Keratinocyte (primary cell): ENCODE measurements around the gene ADGRD1. TPM values are rescaled to one million over a fixed set of nuclear protein-coding genes. Genes with fewer than 3 reads are reported as not detected.

ENCODE experiments used
- DNase-seq: peaks from one replicate; pipeline ENCODE4 v3.0.0-alpha.2; 2011; ENCODE audit warnings: low read depth, missing footprints, low spot score
- FAIRE-seq: peaks from 2 replicates; lab custom pipeline; 2011; peaks lifted over from hg19 to GRCh38; lab: Jason Lieb, UNC
- H2AFZ ChIP-seq: 2 replicates; pipeline ENCODE4 v1.6.0; 2012; ENCODE audit warnings: low read length, control low read depth, inconsistent platforms; ENCODE audit not compliant: control insufficient read depth
- H3K27ac ChIP-seq: 2 replicates; pipeline ENCODE4 v1.5.1; 2011; ENCODE audit warnings: low read length; ENCODE audit not compliant: control insufficient read depth, insufficient read depth
- H3K27me3 ChIP-seq: 3 replicates; pipeline ENCODE4 v1.6.0; 2011; ENCODE audit warnings: low read length; ENCODE audit not compliant: control insufficient read depth, insufficient read depth; ENCODE audit errors: extremely low read depth
- H3K36me3 ChIP-seq, 2 experiments: 2 replicates in 1 of 2; 3 replicates in 1 of 2; pipeline ENCODE4 v1.5.1; 2011; ENCODE audit warnings: low read length in 2 of 2, mild to moderate bottlenecking in 1 of 2; ENCODE audit not compliant: control insufficient read depth in 2 of 2, insufficient read depth in 2 of 2; ENCODE audit errors: extremely low read depth in 1 of 2
- H3K4me1 ChIP-seq: 3 replicates; pipeline ENCODE4 v1.5.1; 2011; ENCODE audit warnings: low read length; ENCODE audit not compliant: control insufficient read depth, insufficient read depth; ENCODE audit errors: extremely low read depth
- H3K4me2 ChIP-seq: 3 replicates; pipeline ENCODE4 v1.6.0; 2011; ENCODE audit warnings: low read depth, low read length; ENCODE audit not compliant: control insufficient read depth, insufficient read depth; ENCODE audit errors: extremely low read depth
- H3K4me3 ChIP-seq, 3 experiments: fragments of 200-600 bp in 1 of 3; sonication (generic) in 1 of 3; 2 replicates in 2 of 3; 3 replicates in 1 of 3; pipeline ENCODE4 v1.5.1; 2011 to 2016; ENCODE audit warnings: low read length in 3 of 3, mild to moderate bottlenecking in 3 of 3, control low read depth in 2 of 3, inconsistent platforms in 1 of 3, low read depth in 1 of 3, mixed read lengths in 1 of 3, mixed run types in 1 of 3, moderate library complexity in 1 of 3; ENCODE audit not compliant: control insufficient read depth in 2 of 3, insufficient read depth in 2 of 3; ENCODE audit errors: extremely low read depth in 1 of 3
- H3K79me2 ChIP-seq: 2 replicates; pipeline ENCODE4 v1.6.0; 2012; ENCODE audit warnings: low read length; ENCODE audit not compliant: control insufficient read depth, insufficient read depth
- H3K9ac ChIP-seq: 3 replicates; pipeline ENCODE4 v1.6.0; 2011; ENCODE audit warnings: low read length; ENCODE audit not compliant: control insufficient read depth, insufficient read depth; ENCODE audit errors: extremely low read depth
- H3K9me1 ChIP-seq: 3 replicates; pipeline ENCODE4 v1.6.0; 2011; ENCODE audit warnings: low read length; ENCODE audit not compliant: control insufficient read depth, insufficient read depth; ENCODE audit errors: extremely low read depth
- H3K9me3 ChIP-seq: 2 replicates; pipeline ENCODE4 v1.5.1; 2012; ENCODE audit warnings: low read depth, low read length; ENCODE audit not compliant: control insufficient read depth
- H4K20me1 ChIP-seq: 3 replicates; pipeline ENCODE4 v1.6.0; 2011; ENCODE audit warnings: low read length; ENCODE audit not compliant: control insufficient read depth, insufficient read depth; ENCODE audit errors: extremely low read depth
- EZH2 ChIP-seq: IDR thresholded peaks from one replicate; pipeline ENCODE4 v1.6.1; 2012; ENCODE audit warnings: inconsistent platforms, mild to moderate bottlenecking, low read length, moderate library complexity
- dilution Hi-C: fragments of 300-500 bp; cut with MboI; formaldehyde crosslinking; loops from one replicate; pipeline ENCODE4 v1.7.0; 2020; ENCODE audit warnings: low sequenced_read_pairs; ENCODE audit not compliant: extremely low pct_ligation_motif_present
- polyA plus RNA-seq, 5 experiments: library from polyadenylated mRNA; depleted of rRNA in 3 of 5; stranded (reverse) in 3 of 5; stranded (forward) in 1 of 5; unstranded in 1 of 5; fragments of >200 nt; gene quantifications; 1 replicate in 1 of 5; 2 replicates in 3 of 5; 3 replicates in 1 of 5; pipeline versions ENCODE4 v1.2.1 to v1.2.3, GENCODE V29; 2011 to 2012; ENCODE audit warnings: missing spikeins in 2 of 5, low read depth in 1 of 5, low replicate concordance in 1 of 5
- TF ChIP-seq, protein P1 (sequence below), 3 experiments: IDR thresholded peaks in 1 of 3; conservative IDR thresholded peaks in 1 of 3; optimal IDR thresholded peaks in 1 of 3; 2 replicates in 2 of 3; 3 replicates in 1 of 3; pipeline versions ENCODE3 to v1.5.1; 2011; ENCODE audit warnings: low read length in 3 of 3, mild to moderate bottlenecking in 3 of 3, moderate library complexity in 2 of 3, control low read depth in 1 of 3, inconsistent platforms in 1 of 3; ENCODE audit not compliant: insufficient read depth in 2 of 3; ENCODE audit errors: extremely low read depth in 1 of 3

ADGRD1 gene
- polyA plus RNA-seq, 1 donor (not counting 4 experiments of a cell fraction or from before 2014, with no cell fraction given): not detected

DNA sequence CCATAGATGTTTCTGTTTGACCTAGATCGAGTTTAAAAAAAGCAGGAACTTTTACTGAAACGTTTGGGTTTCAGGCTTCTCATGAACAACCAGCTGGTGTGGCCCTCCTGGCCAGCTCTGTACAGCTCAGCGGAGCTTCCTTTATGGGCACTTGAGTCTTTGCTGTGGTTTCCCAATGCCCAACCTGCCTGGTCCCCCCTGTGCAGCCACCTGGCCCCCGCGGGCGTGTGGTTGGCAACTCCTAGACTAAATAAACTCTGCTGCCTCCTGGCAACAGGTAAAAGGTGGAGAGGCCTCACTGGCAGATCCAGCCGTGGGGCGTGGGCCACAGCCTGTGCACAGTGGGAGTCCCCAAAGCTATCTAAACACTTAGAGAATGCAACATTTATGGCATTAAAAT lies 38.7 kb downstream of the ADGRD1 start:
- Histone ChIP-seq H3K4me2 (no peak overlapping the region), H3K79me2 (no peaks in the 10 kb centered on the region), H2AFZ (no peak overlapping the region), H3K27me3 (no peaks in the 10 kb centered on the region), H3K4me3 (no peak overlapping the region), H3K9me1 (no peaks in the 10 kb centered on the region), H3K4me1 (no peaks in the 10 kb centered on the region), H3K27ac (no peak overlapping the region), H3K36me3 (no peaks in the 10 kb centered on the region), H4K20me1 (no peaks in the 10 kb centered on the region), H3K9ac (no peak overlapping the region), H3K9me3 (no peaks in the 10 kb centered on the region)
- no peak for TF ChIP-seq EZH2
- TF ChIP-seq, protein P1, sequence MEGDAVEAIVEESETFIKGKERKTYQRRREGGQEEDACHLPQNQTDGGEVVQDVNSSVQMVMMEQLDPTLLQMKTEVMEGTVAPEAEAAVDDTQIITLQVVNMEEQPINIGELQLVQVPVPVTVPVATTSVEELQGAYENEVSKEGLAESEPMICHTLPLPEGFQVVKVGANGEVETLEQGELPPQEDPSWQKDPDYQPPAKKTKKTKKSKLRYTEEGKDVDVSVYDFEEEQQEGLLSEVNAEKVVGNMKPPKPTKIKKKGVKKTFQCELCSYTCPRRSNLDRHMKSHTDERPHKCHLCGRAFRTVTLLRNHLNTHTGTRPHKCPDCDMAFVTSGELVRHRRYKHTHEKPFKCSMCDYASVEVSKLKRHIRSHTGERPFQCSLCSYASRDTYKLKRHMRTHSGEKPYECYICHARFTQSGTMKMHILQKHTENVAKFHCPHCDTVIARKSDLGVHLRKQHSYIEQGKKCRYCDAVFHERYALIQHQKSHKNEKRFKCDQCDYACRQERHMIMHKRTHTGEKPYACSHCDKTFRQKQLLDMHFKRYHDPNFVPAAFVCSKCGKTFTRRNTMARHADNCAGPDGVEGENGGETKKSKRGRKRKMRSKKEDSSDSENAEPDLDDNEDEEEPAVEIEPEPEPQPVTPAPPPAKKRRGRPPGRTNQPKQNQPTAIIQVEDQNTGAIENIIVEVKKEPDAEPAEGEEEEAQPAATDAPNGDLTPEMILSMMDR (optimal IDR thresholded peaks at IDR 0.05 in 1 of 3, IDR thresholded peaks at IDR 0.05 in 1 of 3, conservative IDR thresholded peaks at IDR 0.05 in 1 of 3; ENCODE audit: extremely low read depth in 1 of 3, insufficient read depth in 2 of 3, low read length in 3 of 3): no peak
- DNase-seq (no peak), FAIRE-seq (no peak)
- dilution Hi-C loops: no loop called here

DNA sequence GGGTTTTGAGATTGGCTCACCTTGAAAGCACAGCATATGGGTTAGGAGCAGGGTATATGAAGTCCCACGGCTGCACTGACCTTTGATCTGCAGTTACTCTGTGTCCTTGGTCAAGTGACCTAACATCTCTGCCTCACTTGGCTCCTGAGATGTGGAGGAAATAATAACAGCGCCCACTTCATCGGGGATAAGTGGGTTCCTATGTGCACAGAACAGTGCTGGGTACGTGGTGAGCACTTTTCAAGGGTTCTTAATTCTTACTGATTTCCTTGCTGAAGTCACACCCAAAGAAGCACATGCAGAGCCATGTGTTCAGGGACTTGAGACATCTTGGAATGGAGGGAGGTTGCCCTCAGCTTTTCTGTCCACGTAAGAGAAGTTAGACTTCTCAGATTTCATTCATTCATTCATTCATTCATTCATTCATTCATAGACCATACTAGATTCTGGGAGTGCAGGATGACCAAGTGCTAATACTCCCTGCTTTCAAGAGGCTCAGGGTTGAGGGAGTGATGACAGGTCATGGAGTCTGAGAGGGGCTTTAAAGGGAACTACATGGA lies 39.4 kb downstream of the ADGRD1 start:
- Histone ChIP-seq H3K27me3 (no peaks in the 10 kb centered on the region), H3K27ac (no peak overlapping the region), H3K9ac (no peak overlapping the region), H3K36me3 (no peaks in the 10 kb centered on the region), H3K4me1 (no peaks in the 10 kb centered on the region), H3K9me3 (no peaks in the 10 kb centered on the region), H4K20me1 (no peaks in the 10 kb centered on the region), H3K9me1 (no peaks in the 10 kb centered on the region), H3K79me2 (no peaks in the 10 kb centered on the region), H2AFZ (no peak overlapping the region), H3K4me2 (no peak overlapping the region), H3K4me3 (no peak overlapping the region)
- dilution Hi-C loops: no loop called here
- TF ChIP-seq, protein P1 (optimal IDR thresholded peaks at IDR 0.05 in 1 of 3, IDR thresholded peaks at IDR 0.05 in 1 of 3, conservative IDR thresholded peaks at IDR 0.05 in 1 of 3; ENCODE audit: extremely low read depth in 1 of 3, insufficient read depth in 2 of 3, low read length in 3 of 3): no peak
- TF ChIP-seq EZH2: no peak
- DNase-seq (no peak), FAIRE-seq (no peak)
